Tibial nerve (tissue), 3 donors: Measurements from ENCODE around the gene KCTD7.
"Not testable (repeated sequence)": the region's sequence is repeated elsewhere in the genome, so short reads cannot be mapped to it uniquely, and the experiment has no call there.

Experiments used
- CTCF ChIP-seq, 5 experiments: fragments of 200-600 bp in 3 of 5; fragments of 450-650 bp in 2 of 5; sonication (generic) in 3 of 5; IDR thresholded peaks; one replicate each; pipeline ENCODE4 v1.5.1; 2016 to 2019; ENCODE audit warnings: antibody characterized with exemption in 5 of 5, mild to moderate bottlenecking in 3 of 5, moderate library complexity in 2 of 5
- POLR2A ChIP-seq, 2 donors: fragments of 450-650 bp; IDR thresholded peaks; one replicate each; pipeline ENCODE4 v1.6.1; 2017; ENCODE audit warnings: antibody characterized with exemption in 2 of 2, mild to moderate bottlenecking in 2 of 2, moderate library complexity in 2 of 2

GRCh38 chr7:66651026-66651425 lies 22.3 kb downstream of the KCTD7 start:
- TF ChIP-seq CTCF, POLR2A (IDR thresholded peaks at IDR 0.05): not testable (repeated sequence)
